Inflammatory macrophage treated with lipopolysaccharide for 4 hours (primary cell): Measurements from ENCODE around the gene PPP1R14C.

Experiments used
- DNase-seq: peaks from one replicate; pipeline ENCODE4 v3.0.0-alpha.2; 2020

Gene PPP1R14C

GRCh38 chr6:150224820-150225219 lies 82.0 kb downstream of the PPP1R14C start:
- DNase-seq, result no peak

GRCh38 chr6:150227281-150227680 lies 84.4 kb downstream of the PPP1R14C start:
- no peak for DNase-seq

- DNase-seq, result no peak
Observed at GRCh38 chr6:150228072-150228733, 85.4 kb downstream of the PPP1R14C start.

- peak; percentile 44 for DNase-seq
Observed at GRCh38 chr6:150229436-150230163, 86.8 kb downstream of the PPP1R14C start.

- DNase-seq, result no peak
Observed at GRCh38 chr6:150230164-150230561, 87.3 kb downstream of the PPP1R14C start.

- DNase-seq, result no peak
Observed at GRCh38 chr6:150230832-150231524, 88.1 kb downstream of the PPP1R14C start.

GRCh38 chr6:150231525-150231850 lies 88.6 kb downstream of the PPP1R14C start:
- DNase-seq, result no peak

GRCh38 chr6:150233843-150234269 lies 91.0 kb downstream of the PPP1R14C start:
- DNase-seq, result peak; percentile 17

GRCh38 chr6:150235218-150235617 lies 92.4 kb downstream of the PPP1R14C start:
- no peak for DNase-seq

GRCh38 chr6:150236114-150236513 lies 93.3 kb downstream of the PPP1R14C start:
- no peak for DNase-seq

GRCh38 chr6:150236544-150236943 lies 93.7 kb downstream of the PPP1R14C start:
- no peak for DNase-seq

- no peak for DNase-seq
Observed at GRCh38 chr6:150237626-150238025, 94.8 kb downstream of the PPP1R14C start.

- DNase-seq, result peak; percentile 11
Observed at GRCh38 chr6:150238336-150238741, 95.5 kb downstream of the PPP1R14C start.

GRCh38 chr6:150238846-150239407 lies 96.1 kb downstream of the PPP1R14C start:
- DNase-seq, result peak; percentile 54

- peak; percentile 65 for DNase-seq
Observed at GRCh38 chr6:150241756-150242155, 98.9 kb downstream of the PPP1R14C start.

GRCh38 chr6:150243620-150244314 lies 100.9 kb downstream of the PPP1R14C start:
- DNase-seq, result no peak

- DNase-seq, result no peak
Observed at GRCh38 chr6:150245148-150245935, 102.5 kb downstream of the PPP1R14C start.

GRCh38 chr6:150247803-150248202 lies 105.0 kb downstream of the PPP1R14C start:
- no peak for DNase-seq

- no peak for DNase-seq
Observed at GRCh38 chr6:150248300-150248699, 105.5 kb downstream of the PPP1R14C start.

- no peak for DNase-seq
Observed at GRCh38 chr6:150249261-150249660, 106.4 kb downstream of the PPP1R14C start.

- DNase-seq, result no peak
Observed at GRCh38 chr6:150250826-150251225, 108.0 kb downstream of the PPP1R14C start.

- no peak for DNase-seq
Observed at GRCh38 chr6:150251566-150252186, 108.8 kb downstream of the PPP1R14C start.
